Ovary (tissue), 3 donors: ENCODE measurements around the gene PCDH7.

Experiments
- POLR2A ChIP-seq: fragments of 450-650 bp; IDR thresholded peaks from one replicate; pipeline ENCODE4 v1.6.1; 2017; ENCODE audit warnings: antibody characterized with exemption, mild to moderate bottlenecking, moderate library complexity
- TF ChIP-seq, protein P1 (sequence below), 3 donors: fragments of 450-650 bp in 2 of 3; fragments of 200-600 bp in 1 of 3; IDR thresholded peaks; one replicate each; pipeline versions ENCODE4 v1.5.1 to v1.8.0; 2016 to 2022; ENCODE audit warnings: antibody characterized with exemption in 3 of 3, mild to moderate bottlenecking in 1 of 3
- donor health status: DM: no; HTN: no; CAD: no.

GRCh38 chr4:30716158-30716557 lies 4.0 kb upstream of the PCDH7 start:
- TF ChIP-seq, protein P1, sequence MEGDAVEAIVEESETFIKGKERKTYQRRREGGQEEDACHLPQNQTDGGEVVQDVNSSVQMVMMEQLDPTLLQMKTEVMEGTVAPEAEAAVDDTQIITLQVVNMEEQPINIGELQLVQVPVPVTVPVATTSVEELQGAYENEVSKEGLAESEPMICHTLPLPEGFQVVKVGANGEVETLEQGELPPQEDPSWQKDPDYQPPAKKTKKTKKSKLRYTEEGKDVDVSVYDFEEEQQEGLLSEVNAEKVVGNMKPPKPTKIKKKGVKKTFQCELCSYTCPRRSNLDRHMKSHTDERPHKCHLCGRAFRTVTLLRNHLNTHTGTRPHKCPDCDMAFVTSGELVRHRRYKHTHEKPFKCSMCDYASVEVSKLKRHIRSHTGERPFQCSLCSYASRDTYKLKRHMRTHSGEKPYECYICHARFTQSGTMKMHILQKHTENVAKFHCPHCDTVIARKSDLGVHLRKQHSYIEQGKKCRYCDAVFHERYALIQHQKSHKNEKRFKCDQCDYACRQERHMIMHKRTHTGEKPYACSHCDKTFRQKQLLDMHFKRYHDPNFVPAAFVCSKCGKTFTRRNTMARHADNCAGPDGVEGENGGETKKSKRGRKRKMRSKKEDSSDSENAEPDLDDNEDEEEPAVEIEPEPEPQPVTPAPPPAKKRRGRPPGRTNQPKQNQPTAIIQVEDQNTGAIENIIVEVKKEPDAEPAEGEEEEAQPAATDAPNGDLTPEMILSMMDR (IDR thresholded peaks at IDR 0.05) = peak in 1 of 3 donors; percentile 11
- no peak for TF ChIP-seq POLR2A
